Activated CD4-positive, alpha-beta T cell treated with anti-CD3 and anti-CD28 coated beads, Interleukin-2, amount 50 U/mL, for 1 hour (primary cell): ENCODE results near the gene PNMA1.

Source experiments
- DNase-seq: peaks from one replicate; pipeline ENCODE4 v3.0.0-alpha.2; 2020

Gene PNMA1

GRCh38 chr14:73749706-73750530 is 35.7 kb upstream of the PNMA1 start:
- DNase-seq, result no peak

GRCh38 chr14:73748858-73749357 is 34.7 kb upstream of the PNMA1 start:
- no peak for DNase-seq

- DNase-seq, result no peak
Measured at GRCh38 chr14:73747379-73748211, 33.4 kb upstream of the PNMA1 start.

- DNase-seq, result no peak
Measured at GRCh38 chr14:73746520-73747378, 32.6 kb upstream of the PNMA1 start.

GRCh38 chr14:73745571-73746519 is 31.7 kb upstream of the PNMA1 start:
- DNase-seq, result no peak

GRCh38 chr14:73744874-73745529 is 30.8 kb upstream of the PNMA1 start:
- peak; percentile 40 for DNase-seq

GRCh38 chr14:73744175-73744867 is 30.1 kb upstream of the PNMA1 start:
- no peak for DNase-seq

GRCh38 chr14:73743431-73743931 is 29.3 kb upstream of the PNMA1 start:
- DNase-seq, result peak; percentile 61

GRCh38 chr14:73742520-73743238 is 28.5 kb upstream of the PNMA1 start:
- DNase-seq, result no peak

GRCh38 chr14:73741876-73742519 is 27.8 kb upstream of the PNMA1 start:
- DNase-seq, result no peak

GRCh38 chr14:73741386-73741875 is 27.2 kb upstream of the PNMA1 start:
- DNase-seq, result peak; percentile 64

- no peak for DNase-seq
Measured at GRCh38 chr14:73740618-73741326, 26.6 kb upstream of the PNMA1 start.

GRCh38 chr14:73739899-73740617 is 25.9 kb upstream of the PNMA1 start:
- no peak for DNase-seq

- no peak for DNase-seq
Measured at GRCh38 chr14:73739174-73739898, 25.2 kb upstream of the PNMA1 start.

- no peak for DNase-seq
Measured at GRCh38 chr14:73738518-73739173, 24.5 kb upstream of the PNMA1 start.

- DNase-seq, result no peak
Measured at GRCh38 chr14:73736842-73737241, 22.7 kb upstream of the PNMA1 start.
